H1 (cell line): Measurements from ENCODE around the gene PDGFA. TPM values are rescaled to one million over a fixed set of nuclear protein-coding genes. Genes with fewer than 3 reads are reported as not detected.

Source experiments
- CTCF ChIA-PET: fragments of 300-600 bp; sonication (Branson Sonifier 250); formaldehyde crosslinking; loops from one replicate; lab custom pipeline; 2021; ENCODE audit not compliant: partially characterized antibody; lab: Charles Lee
- POLR2A ChIA-PET: fragments of 300-600 bp; sonication (Branson Sonifier 250); formaldehyde crosslinking; loops from one replicate; lab custom pipeline; 2021; ENCODE audit warnings: inconsistent platforms; ENCODE audit not compliant: partially characterized antibody; lab: Charles Lee
- DNase-seq, 2 experiments: peaks; one replicate each; pipeline versions ENCODE4 v3.0.0 to v3.0.0-alpha.2; 2010 to 2022; ENCODE audit warnings: low spot score in 2 of 2, low read depth in 1 of 2, mixed read lengths in 1 of 2
- FAIRE-seq: peaks from 2 replicates; lab custom pipeline; 2011; peaks lifted over from hg19 to GRCh38; lab: Jason Lieb, UNC
- H2AFZ ChIP-seq: 2 replicates; pipeline ENCODE4 v1.8.1; 2012; ENCODE audit warnings: low read length, inconsistent platforms
- H2AK5ac ChIP-seq: 2 replicates; pipeline ENCODE4 v1.6.1; 2013; ENCODE audit warnings: low read depth, low read length
- H2BK120ac ChIP-seq: replicated peaks from 2 replicates; pipeline ENCODE3; 2013; ENCODE audit warnings: low read depth, low read length, inconsistent platforms
- H2BK12ac ChIP-seq: 2 replicates; pipeline ENCODE4 v1.6.1; 2013; ENCODE audit warnings: low read depth, low read length
- H2BK15ac ChIP-seq: 2 replicates; pipeline ENCODE4 v1.6.1; 2013; ENCODE audit warnings: low read length
- H2BK20ac ChIP-seq: 2 replicates; pipeline ENCODE4 v1.6.1; 2013; ENCODE audit warnings: low read length
- H2BK5ac ChIP-seq: 2 replicates; pipeline ENCODE4 v1.6.1; 2013; ENCODE audit warnings: low read depth, low read length
- H3K14ac ChIP-seq: 2 replicates; pipeline ENCODE4 v1.6.1; 2013; ENCODE audit warnings: inconsistent platforms; ENCODE audit not compliant: insufficient read length
- H3K18ac ChIP-seq: 2 replicates; pipeline ENCODE4 v1.6.1; 2013; ENCODE audit warnings: low read length; ENCODE audit errors: extremely low read depth
- H3K23ac ChIP-seq: 2 replicates; pipeline ENCODE4 v1.6.1; 2013; ENCODE audit warnings: inconsistent platforms; ENCODE audit not compliant: insufficient read length
- H3K23me2 ChIP-seq: 2 replicates; pipeline ENCODE4 v1.6.1; 2013; ENCODE audit warnings: low read depth, low read length
- H3K27ac ChIP-seq: 2 replicates; pipeline ENCODE4 v1.6.1; 2011; ENCODE audit warnings: low read depth, low read length, inconsistent platforms
- H3K27me3 ChIP-seq, 4 experiments: replicated peaks in 1 of 4; 1 replicate in 1 of 4; 2 replicates in 3 of 4; pipeline versions ENCODE4 v1.6.1 to v1.8.1; 2011 to 2013; ENCODE audit warnings: low read length in 3 of 4, mild to moderate bottlenecking in 3 of 4, inconsistent platforms in 2 of 4, mixed read lengths in 2 of 4, moderate library complexity in 1 of 4; ENCODE audit not compliant: control insufficient read depth in 3 of 4, insufficient read depth in 3 of 4; ENCODE audit errors: extremely low read depth in 1 of 4
- H3K36me3 ChIP-seq, 4 experiments: 2 replicates each; pipeline versions ENCODE4 v1.6.1 to v1.8.1; 2011 to 2013; ENCODE audit warnings: mild to moderate bottlenecking in 4 of 4, low read length in 3 of 4, moderate library complexity in 2 of 4, control low read depth in 1 of 4, inconsistent platforms in 1 of 4; ENCODE audit not compliant: insufficient read depth in 4 of 4, control insufficient read depth in 2 of 4
- H3K4ac ChIP-seq: replicated peaks from 2 replicates; pipeline ENCODE3; 2013; ENCODE audit warnings: low read length, low read depth, mixed read lengths, inconsistent platforms; ENCODE audit not compliant: insufficient read length
- H3K4me1 ChIP-seq, 4 experiments: replicated peaks in 1 of 4; 1 replicate in 1 of 4; 2 replicates in 3 of 4; pipeline versions ENCODE4 v1.6.1 to v1.8.1; 2011 to 2013; ENCODE audit warnings: low read length in 3 of 4, inconsistent platforms in 2 of 4, mixed read lengths in 1 of 4; ENCODE audit not compliant: insufficient read depth in 4 of 4, control insufficient read depth in 3 of 4
- H3K4me2 ChIP-seq, 2 experiments: 2 replicates each; pipeline versions ENCODE4 v1.6.1 to v1.8.1; 2011 to 2013; ENCODE audit warnings: low read depth in 2 of 2, low read length in 2 of 2, control low read depth in 1 of 2, inconsistent platforms in 1 of 2, mild to moderate bottlenecking in 1 of 2; ENCODE audit not compliant: insufficient read depth in 1 of 2
- H3K4me3 ChIP-seq, 4 experiments: fragments of 200-600, 300-600 bp in 1 of 4; sonication (generic), shearing (Covaris generic), sonication (Bioruptor Twin) in 1 of 4; 2 replicates each; pipeline versions ENCODE4 v1.5.1 to v1.8.1; 2011 to 2016; ENCODE audit warnings: low read length in 4 of 4, low read depth in 3 of 4, control low read depth in 2 of 4, inconsistent platforms in 2 of 4, mild to moderate bottlenecking in 2 of 4, mixed read lengths in 1 of 4, moderate library complexity in 1 of 4; ENCODE audit not compliant: insufficient read depth in 2 of 4; ENCODE audit errors: extremely low read depth in 1 of 4
- H3K56ac ChIP-seq: replicated peaks from 2 replicates; pipeline ENCODE3; 2013; ENCODE audit warnings: low read depth, mild to moderate bottlenecking, mixed read lengths, low read length, inconsistent platforms; ENCODE audit not compliant: insufficient read length
- H3K79me1 ChIP-seq: 2 replicates; pipeline ENCODE4 v1.6.1; 2013; ENCODE audit warnings: low read depth, low read length, control low read depth
- H3K79me2 ChIP-seq, 2 experiments: 2 replicates each; pipeline versions ENCODE4 v1.6.1 to v1.8.1; 2012 to 2013; ENCODE audit warnings: low read length in 2 of 2, mild to moderate bottlenecking in 2 of 2, inconsistent platforms in 1 of 2; ENCODE audit not compliant: insufficient read depth in 2 of 2, control insufficient read depth in 1 of 2
- H3K9ac ChIP-seq, 4 experiments: replicated peaks in 1 of 4; 1 replicate in 1 of 4; 2 replicates in 3 of 4; pipeline versions ENCODE4 v1.6.1 to v1.8.1; 2011 to 2013; ENCODE audit warnings: low read depth in 3 of 4, low read length in 3 of 4, control low read depth in 2 of 4, mild to moderate bottlenecking in 2 of 4, moderate library complexity in 2 of 4, inconsistent platforms in 1 of 4; ENCODE audit errors: extremely low read depth in 1 of 4
- H3K9me3 ChIP-seq, 2 experiments: 2 replicates each; pipeline versions ENCODE4 v1.6.1 to v1.8.1; 2012 to 2013; ENCODE audit warnings: mild to moderate bottlenecking in 2 of 2, moderate library complexity in 2 of 2, control low read depth in 1 of 2, inconsistent platforms in 1 of 2, low read depth in 1 of 2, low read length in 1 of 2, mixed read lengths in 1 of 2; ENCODE audit not compliant: insufficient read depth in 2 of 2
- H4K20me1 ChIP-seq, 2 experiments: replicated peaks in 1 of 2; 2 replicates each; pipeline versions ENCODE3 to v1.8.1; 2011 to 2013; ENCODE audit warnings: inconsistent platforms in 2 of 2, low read length in 2 of 2, mild to moderate bottlenecking in 1 of 2; ENCODE audit not compliant: insufficient read depth in 2 of 2, control insufficient read depth in 1 of 2
- H4K5ac ChIP-seq: 2 replicates; pipeline ENCODE4 v1.6.1; 2013; ENCODE audit warnings: low read length, low read depth, mixed read lengths, inconsistent platforms; ENCODE audit not compliant: insufficient read length
- H4K8ac ChIP-seq: 2 replicates; pipeline ENCODE4 v1.8.0; 2013; ENCODE audit warnings: mild to moderate bottlenecking, moderate library complexity, low read length, inconsistent platforms; ENCODE audit not compliant: insufficient read depth; ENCODE audit errors: extremely low read depth
- H4K91ac ChIP-seq: replicated peaks from 2 replicates; pipeline ENCODE3; 2013; ENCODE audit warnings: low read length, mixed read lengths, inconsistent platforms; ENCODE audit not compliant: insufficient read length
- ATF2 ChIP-seq: IDR thresholded peaks from 2 replicates; pipeline ENCODE4 v1.6.1; 2012; ENCODE audit warnings: low read length, inconsistent platforms
- E2F6 ChIP-seq: IDR thresholded peaks from 2 replicates; pipeline ENCODE4 v1.6.1; 2012; ENCODE audit warnings: inconsistent platforms
- EGR1 ChIP-seq: IDR thresholded peaks from 2 replicates; pipeline ENCODE4 v1.6.1; 2011; ENCODE audit warnings: low read depth, low read length, borderline replicate concordance
- HDAC2 ChIP-seq, 2 experiments: fragments of 300-600 bp in 1 of 2; sonication (generic) in 1 of 2; IDR thresholded peaks; 2 replicates each; pipeline ENCODE4 v1.6.1; 2011 to 2012; ENCODE audit warnings: low read depth in 2 of 2, low read length in 2 of 2, mild to moderate bottlenecking in 2 of 2, moderate library complexity in 2 of 2, borderline replicate concordance in 1 of 2, inconsistent platforms in 1 of 2
- KDM1A ChIP-seq: fragments of 200-600, 300-600 bp; sonication (generic); IDR thresholded peaks from 2 replicates; pipeline ENCODE4 v1.7.1; 2016; ENCODE audit warnings: mild to moderate bottlenecking, low read length, borderline replicate concordance
- SRF ChIP-seq: IDR thresholded peaks from 2 replicates; pipeline ENCODE4 v1.6.1; 2011; ENCODE audit warnings: mild to moderate bottlenecking, low read depth, low read length, moderate library complexity
- WGBS, 2 experiments: shearing (Covaris generic) in 1 of 2; methylation state at CpG; one replicate each; pipeline versions ENCODE4 v1.1.6 to v1.1.7; 2013 to 2015; ENCODE audit warnings: low lambda C conversion rate in 2 of 2, mixed read lengths in 2 of 2, inconsistent platforms in 1 of 2, low coverage in 1 of 2, missing lambda C conversion rate in 1 of 2; ENCODE audit not compliant: insufficient replicate concordance in 2 of 2, insufficient coverage in 1 of 2, insufficient read length in 1 of 2; ENCODE audit errors: extremely low coverage in 1 of 2, missing lambda C conversion rate in 1 of 2; 5-methylcytosine and 5-hydroxymethylcytosine counted together
- polyA plus RNA-seq, 7 experiments: library from polyadenylated mRNA; depleted of rRNA in 3 of 7; stranded (reverse) in 5 of 7; unstranded in 2 of 7; fragments of >200 nt in 5 of 7; fragments of 200-250 nt in 2 of 7; gene quantifications; 1 replicate in 5 of 7; 2 replicates in 1 of 7; 4 replicates in 1 of 7; pipeline versions ENCODE4 v1.2.1 to v1.2.3, GENCODE V29; 2011 to 2013; ENCODE audit warnings: missing spikeins in 2 of 7, mixed read lengths in 2 of 7
- total RNA-seq: library from RNA; stranded (reverse); fragmentation: NEBNext Ultra II Directional; extraction: Animal tissue kit (Norgen Biotek cat#: 25700); gene quantifications from 2 replicates; pipeline ENCODE4 v1.2.1, GENCODE V29; 2021
- TF ChIP-seq, protein P1 (sequence below): IDR thresholded peaks from 2 replicates; pipeline ENCODE4 v1.6.1; 2011; ENCODE audit warnings: low read length, improper control_type of control experiment

PDGFA gene
- total and polyA plus RNA-seq, 2 of the 8 experiments (the other 6 are each of a cell fraction or from before 2014, with no cell fraction given): 21.1 to 43.0 TPM

- Histone ChIP-seq H3K27me3 (peaks cover 0 to 3% (median 0%) of the 10 kb centered on the region in 4 experiments; a peak in 1 of 7 replicates), H3K27ac (no peak overlapping the region), H2BK120ac (no peak overlapping the region), H3K9me3 (peaks cover 0 to 3% of the 10 kb centered on the region in 2 experiments; a peak in 1 of 4 replicates), H4K8ac (peak overlapping the region; percentile 57; the same call in 1 of the 2 replicates), H3K9ac (no peak overlapping the region), H3K56ac (no peak overlapping the region), H3K79me1 (no peaks in the 10 kb centered on the region), H4K20me1 (no peaks in the 10 kb centered on the region), H2BK15ac (no peak overlapping the region), H3K36me3 (no peaks in the 10 kb centered on the region), H2BK20ac (no peak overlapping the region), H3K4ac (no peak overlapping the region), H2BK5ac (no peak overlapping the region), H4K5ac (no peak overlapping the region), H3K79me2 (no peaks in the 10 kb centered on the region), H3K4me1 (peaks cover 0 to 7% (median 3%) of the 10 kb centered on the region in 4 experiments; a peak in 3 of 7 replicates), H3K23ac (no peak overlapping the region), H4K91ac (no peak overlapping the region), H3K4me3 (no peak overlapping the region), H3K18ac (no peak overlapping the region), H2AK5ac (no peak overlapping the region), H3K23me2 (no peaks in the 10 kb centered on the region), H3K4me2 (no peak overlapping the region), H2BK12ac (no peak overlapping the region), H2AFZ (no peak overlapping the region), H3K14ac (no peak overlapping the region)
- DNase-seq (no peak), FAIRE-seq (no peak)
- WGBS, 2 experiments: 81% methylated on average over 15 of the region's 18 CpGs; no CpG with 5 or more reads in 1 of the 2 experiments
- CTCF ChIA-PET: interaction anchor here (0.7 to 1.3 kb wide), 5 partner anchors 10 to 230 kb away, joined by 3 to 6 read pairs (median 4); no protein-coding TSS in a partner anchor
- POLR2A ChIA-PET: interaction anchor here (2.4 kb wide), 1 partner anchor 12 kb away, joined by 6 read pairs; no protein-coding TSS in a partner anchor
- no peak for TF ChIP-seq KDM1A
- no peak for TF ChIP-seq HDAC2 (IDR thresholded peaks at IDR 0.05; ENCODE audit: borderline replicate concordance in 1 of 2, low read depth in 2 of 2, low read length in 2 of 2)
- no peak for TF ChIP-seq E2F6
- TF ChIP-seq, protein P1, sequence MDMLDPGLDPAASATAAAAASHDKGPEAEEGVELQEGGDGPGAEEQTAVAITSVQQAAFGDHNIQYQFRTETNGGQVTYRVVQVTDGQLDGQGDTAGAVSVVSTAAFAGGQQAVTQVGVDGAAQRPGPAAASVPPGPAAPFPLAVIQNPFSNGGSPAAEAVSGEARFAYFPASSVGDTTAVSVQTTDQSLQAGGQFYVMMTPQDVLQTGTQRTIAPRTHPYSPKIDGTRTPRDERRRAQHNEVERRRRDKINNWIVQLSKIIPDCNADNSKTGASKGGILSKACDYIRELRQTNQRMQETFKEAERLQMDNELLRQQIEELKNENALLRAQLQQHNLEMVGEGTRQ: no peak
- TF ChIP-seq SRF: no peak
- TF ChIP-seq EGR1: no peak
- no peak for TF ChIP-seq ATF2
These were observed 24.1 kb upstream of the PDGFA start for GRCh38 chr7:543501-544337.
